H9 (cell line): ENCODE data around the gene WFIKKN1. TPM values are rescaled to one million over a fixed set of nuclear protein-coding genes. Genes with fewer than 3 reads are reported as not detected.

Experiments used
- DNase-seq: peaks from one replicate; pipeline ENCODE4 v3.0.0-alpha.2; 2017
- H2AFZ ChIP-seq: one replicate; pipeline ENCODE4 v1.6.1; 2013; ENCODE audit warnings: mild to moderate bottlenecking, low read length, control low read depth, moderate library complexity
- H2AK5ac ChIP-seq: 2 replicates; pipeline ENCODE4 v1.6.1; 2013; ENCODE audit warnings: low read length, control low read depth, mixed read lengths; ENCODE audit not compliant: insufficient read length
- H2BK120ac ChIP-seq: one replicate; pipeline ENCODE4 v1.6.1; 2013; ENCODE audit warnings: low read depth, mild to moderate bottlenecking, low read length, control low read depth, inconsistent platforms; ENCODE audit not compliant: poor library complexity, severe bottlenecking
- H2BK12ac ChIP-seq: 2 replicates; pipeline ENCODE4 v1.6.1; 2013; ENCODE audit warnings: low read length, control low read depth, mixed read lengths, low read depth; ENCODE audit not compliant: insufficient read length
- H2BK15ac ChIP-seq: 2 replicates; pipeline ENCODE4 v1.6.1; 2013; ENCODE audit warnings: low read depth, low read length, control low read depth
- H2BK20ac ChIP-seq: one replicate; pipeline ENCODE4 v1.6.1; 2013; ENCODE audit warnings: low read depth, mild to moderate bottlenecking, low read length, control low read depth, inconsistent platforms; ENCODE audit not compliant: poor library complexity, severe bottlenecking
- H2BK5ac ChIP-seq: 2 replicates; pipeline ENCODE4 v1.6.1; 2013; ENCODE audit warnings: low read length, control low read depth, mixed read lengths; ENCODE audit not compliant: insufficient read length
- H3K14ac ChIP-seq: 2 replicates; pipeline ENCODE4 v1.6.1; 2013; ENCODE audit warnings: low read length, control low read depth; ENCODE audit not compliant: insufficient read depth
- H3K18ac ChIP-seq: 2 replicates; pipeline ENCODE4 v1.6.1; 2013; ENCODE audit warnings: low read depth, mild to moderate bottlenecking, mixed read lengths, low read length, control low read depth; ENCODE audit not compliant: insufficient read length
- H3K23ac ChIP-seq: 2 replicates; pipeline ENCODE4 v1.6.1; 2013; ENCODE audit warnings: low read length, control low read depth, mixed read lengths, low read depth; ENCODE audit not compliant: insufficient read length
- H3K23me2 ChIP-seq: 2 replicates; pipeline ENCODE4 v1.6.1; 2013; ENCODE audit warnings: low read depth, mild to moderate bottlenecking, mixed read lengths, low read length, control low read depth; ENCODE audit not compliant: insufficient read length, poor library complexity, severe bottlenecking
- H3K27ac ChIP-seq: 2 replicates; pipeline ENCODE4 v1.5.1; 2013; ENCODE audit warnings: low read length, control low read depth, mixed read lengths, low read depth; ENCODE audit not compliant: insufficient read length
- H3K27me3 ChIP-seq: 2 replicates; pipeline ENCODE4 v1.6.1; 2013; ENCODE audit warnings: low read length, control low read depth, inconsistent platforms; ENCODE audit not compliant: insufficient read depth
- H3K4ac ChIP-seq: 2 replicates; pipeline ENCODE4 v1.6.1; 2013; ENCODE audit warnings: low read depth, mild to moderate bottlenecking, control low read depth, inconsistent platforms, low read length, moderate library complexity
- H3K4me1 ChIP-seq: 2 replicates; pipeline ENCODE4 v1.6.1; 2013; ENCODE audit warnings: low read length, control low read depth, inconsistent platforms; ENCODE audit not compliant: insufficient read depth
- H3K4me2 ChIP-seq: 2 replicates; pipeline ENCODE4 v1.6.1; 2013; ENCODE audit warnings: low read length, control low read depth, mixed read lengths; ENCODE audit not compliant: insufficient read length, insufficient read depth
- H3K56ac ChIP-seq: 2 replicates; pipeline ENCODE4 v1.6.1; 2013; ENCODE audit warnings: low read depth, mild to moderate bottlenecking, mixed read lengths, low read length, control low read depth; ENCODE audit not compliant: insufficient read length
- H3K79me1 ChIP-seq: 2 replicates; pipeline ENCODE4 v1.6.1; 2013; ENCODE audit warnings: low read depth, mild to moderate bottlenecking, moderate library complexity, low read length, control low read depth, inconsistent platforms; ENCODE audit not compliant: insufficient read depth, poor library complexity, severe bottlenecking
- H3K79me2 ChIP-seq: 2 replicates; pipeline ENCODE4 v1.6.1; 2013; ENCODE audit warnings: low read length, control low read depth, inconsistent platforms; ENCODE audit not compliant: insufficient read depth
- H3K9ac ChIP-seq: 2 replicates; pipeline ENCODE4 v1.6.1; 2013; ENCODE audit warnings: low read length, control low read depth, mixed read lengths; ENCODE audit not compliant: insufficient read length; ENCODE audit errors: extremely low read depth
- H3K9me3 ChIP-seq: one replicate; pipeline ENCODE4 v1.6.1; 2013; ENCODE audit warnings: low read depth, low read length, inconsistent platforms; ENCODE audit not compliant: control insufficient read depth
- H3T11ph ChIP-seq: one replicate; pipeline ENCODE4 v1.6.1; 2013; ENCODE audit warnings: mild to moderate bottlenecking, low read length, control low read depth, inconsistent platforms
- H4K20me1 ChIP-seq: one replicate; pipeline ENCODE4 v1.6.1; 2013; ENCODE audit not compliant: control insufficient read depth, insufficient read length, insufficient read depth
- H4K5ac ChIP-seq: 2 replicates; pipeline ENCODE4 v1.6.1; 2013; ENCODE audit warnings: low read depth, mild to moderate bottlenecking, mixed read lengths, low read length, control low read depth; ENCODE audit not compliant: insufficient read length
- H4K8ac ChIP-seq: replicated peaks from 2 replicates; pipeline ENCODE4 v1.6.1; 2013; ENCODE audit warnings: low read length, control low read depth, mixed read lengths, low read depth; ENCODE audit not compliant: insufficient read length
- H4K91ac ChIP-seq: 2 replicates; pipeline ENCODE4 v1.6.1; 2013; ENCODE audit warnings: low read depth, mild to moderate bottlenecking, moderate library complexity, mixed read lengths, low read length, control low read depth; ENCODE audit not compliant: insufficient read length
- H3K27ac Mint-ChIP-seq, 3 experiments: 2 replicates in 2 of 3; 3 replicates in 1 of 3; pipeline ENCODE4 v1.8.0; 2020 to 2021; ENCODE audit warnings: mixed read lengths in 3 of 3, mild to moderate bottlenecking in 1 of 3, moderate library complexity in 1 of 3
- H3K27me3 Mint-ChIP-seq: 2 replicates; pipeline ENCODE4 v1.8.0; 2021; ENCODE audit warnings: low read depth, mild to moderate bottlenecking, moderate library complexity, mixed read lengths
- H3K36me3 Mint-ChIP-seq, 3 experiments: 2 replicates in 2 of 3; 3 replicates in 1 of 3; pipeline ENCODE4 v1.8.0; 2020 to 2021; ENCODE audit warnings: low read depth in 3 of 3, mixed read lengths in 3 of 3; ENCODE audit not compliant: insufficient read depth in 1 of 3
- H3K4me1 Mint-ChIP-seq, 2 experiments: 2 replicates each; pipeline ENCODE4 v1.8.0; 2020; ENCODE audit warnings: mixed read lengths in 2 of 2
- H3K4me3 Mint-ChIP-seq, 2 experiments: 2 replicates in 1 of 2; 3 replicates in 1 of 2; pipeline ENCODE4 v1.8.0; 2020 to 2021; ENCODE audit warnings: mild to moderate bottlenecking in 2 of 2, mixed read lengths in 2 of 2, moderate library complexity in 1 of 2
- H3K9me3 Mint-ChIP-seq, 2 experiments: 2 replicates in 1 of 2; 3 replicates in 1 of 2; pipeline ENCODE4 v1.8.0; 2020; ENCODE audit warnings: mild to moderate bottlenecking in 2 of 2, mixed read lengths in 2 of 2, moderate library complexity in 1 of 2
- WGBS: extraction: QIAGEN DNeasy Blood & Tissue Kit; methylation state at CpG from one replicate; pipeline ENCODE4 v1.1.7; 2013; ENCODE audit warnings: missing lambda C conversion rate, low lambda C conversion rate, mixed read lengths; ENCODE audit not compliant: insufficient read length; ENCODE audit errors: extremely low coverage; 5-methylcytosine and 5-hydroxymethylcytosine counted together
- total RNA-seq: library from RNA; stranded (reverse); gene quantifications from 2 replicates; pipeline ENCODE4 v1.2.1, GENCODE V29; 2021
- TF ChIP-seq, protein P1 (sequence below): fragments of 200-600 bp; sonication (generic); conservative IDR thresholded peaks from 3 replicates; pipeline ENCODE4 v1.8.0; 2021; ENCODE audit warnings: antibody characterized with exemption, mild to moderate bottlenecking

WFIKKN1 gene
- total RNA-seq, 1 experiment from 2014 or later, result 8.3 TPM

GRCh38 chr16:642189-643049 lies 11.6 kb downstream of the WFIKKN1 start:
- Histone ChIP-seq H3K14ac (0 out of 2 replicates have a peak overlapping the region, but pooled peaks have one; percentile 10), H3K9ac (peak overlapping the region; percentile 1), H2BK20ac (no peak overlapping the region), H4K20me1 (no peaks in the 10 kb centered on the region), H3K9me3 (no peaks in the 10 kb centered on the region), H4K91ac (no peak overlapping the region), H3K18ac (peak overlapping the region; percentile 0), H3T11ph (no peak overlapping the region), H3K23ac (no peak overlapping the region), H3K23me2 (peaks cover 6% of the 10 kb centered on the region), H3K4me2 (peak overlapping the region; percentile 55), H3K4ac (no peak overlapping the region), H2BK15ac (no peak overlapping the region), H2BK12ac (no peak overlapping the region), H3K27ac (no peak overlapping the region), H2AFZ (no peak overlapping the region), H3K27me3 (no peaks in the 10 kb centered on the region), H4K8ac (no peak overlapping the region), H3K4me1 (no peaks in the 10 kb centered on the region; the same call in 1 of the 2 replicates), H2BK5ac (no peak overlapping the region), H3K56ac (no peak overlapping the region), H2BK120ac (no peak overlapping the region), H3K79me1 (no peaks in the 10 kb centered on the region), H4K5ac (no peak overlapping the region), H2AK5ac (no peak overlapping the region), H3K79me2 (no peaks in the 10 kb centered on the region)
- DNase-seq, result no peak
- H3K27ac Mint-ChIP-seq, result peak overlapping the region in 1 of 3 experiments; percentile 53; a peak in 1 of 7 replicates
- H3K4me3 Mint-ChIP-seq, result peak overlapping the region; percentile 68 to 77
- peaks cover 2 to 15% (median 4%) of the 10 kb centered on the region in 3 experiments; a peak in 4 of 7 replicates for H3K36me3 Mint-ChIP-seq
- WGBS, result no CpG with 5 or more reads among the region's 72 CpGs
- TF ChIP-seq, protein P1, sequence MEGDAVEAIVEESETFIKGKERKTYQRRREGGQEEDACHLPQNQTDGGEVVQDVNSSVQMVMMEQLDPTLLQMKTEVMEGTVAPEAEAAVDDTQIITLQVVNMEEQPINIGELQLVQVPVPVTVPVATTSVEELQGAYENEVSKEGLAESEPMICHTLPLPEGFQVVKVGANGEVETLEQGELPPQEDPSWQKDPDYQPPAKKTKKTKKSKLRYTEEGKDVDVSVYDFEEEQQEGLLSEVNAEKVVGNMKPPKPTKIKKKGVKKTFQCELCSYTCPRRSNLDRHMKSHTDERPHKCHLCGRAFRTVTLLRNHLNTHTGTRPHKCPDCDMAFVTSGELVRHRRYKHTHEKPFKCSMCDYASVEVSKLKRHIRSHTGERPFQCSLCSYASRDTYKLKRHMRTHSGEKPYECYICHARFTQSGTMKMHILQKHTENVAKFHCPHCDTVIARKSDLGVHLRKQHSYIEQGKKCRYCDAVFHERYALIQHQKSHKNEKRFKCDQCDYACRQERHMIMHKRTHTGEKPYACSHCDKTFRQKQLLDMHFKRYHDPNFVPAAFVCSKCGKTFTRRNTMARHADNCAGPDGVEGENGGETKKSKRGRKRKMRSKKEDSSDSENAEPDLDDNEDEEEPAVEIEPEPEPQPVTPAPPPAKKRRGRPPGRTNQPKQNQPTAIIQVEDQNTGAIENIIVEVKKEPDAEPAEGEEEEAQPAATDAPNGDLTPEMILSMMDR, result no peak
- H3K4me1 Mint-ChIP-seq, result peaks cover 13 to 27% of the 10 kb centered on the region in 2 experiments
- no peaks in the 10 kb centered on the region for H3K9me3 Mint-ChIP-seq
- H3K27me3 Mint-ChIP-seq, result no peaks in the 10 kb centered on the region; the same call in 1 of the 2 replicates
